Right lung (tissue), 5 donors: ENCODE measurements around the gene POU2F1. TPM values are rescaled to one million over a fixed set of nuclear protein-coding genes. Genes with fewer than 3 reads are reported as not detected.
"Not testable (repeated sequence)": the region's sequence is repeated elsewhere in the genome, so short reads cannot be mapped to it uniquely, and the experiment has no call there.

Experiments
- DNase-seq, 2 donors: peaks; one replicate each; pipeline ENCODE4 v3.0.0-alpha.2; 2013
- polyA plus RNA-seq, 5 donors: library from polyadenylated mRNA; unstranded; fragments of 120-200 nt; gene quantifications; one replicate each; pipeline versions ENCODE4 v1.2.1 to v1.2.3, GENCODE V29; 2013; ENCODE audit warnings: inconsistent platforms in 1 of 5, low replicate concordance in 1 of 5; ENCODE audit not compliant: insufficient read length in 5 of 5, insufficient read depth in 1 of 5

POU2F1 gene
- polyA plus RNA-seq, 5 donors = 8.6 to 15.8 (median 13.6) TPM

DNA sequence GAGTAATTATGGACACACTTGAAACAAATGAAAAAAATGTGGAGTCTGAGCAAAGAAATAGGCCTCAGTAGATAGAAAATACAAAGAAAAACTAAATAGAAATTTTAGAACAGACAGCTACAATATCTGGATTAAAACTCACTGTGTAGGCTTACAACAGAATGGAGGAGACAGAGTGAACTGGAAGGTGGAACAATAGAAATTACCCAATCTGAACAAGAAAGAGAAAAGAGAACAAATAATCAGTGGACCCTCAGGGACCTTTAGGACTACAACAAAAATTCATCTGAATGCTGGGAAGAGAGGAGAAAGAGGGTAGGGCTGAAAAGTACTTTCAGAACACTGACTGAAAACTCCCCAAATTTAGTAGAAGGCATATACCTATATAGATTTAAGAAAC lies 90.0 kb downstream of the POU2F1 start:
- DNase-seq = no peak

DNA sequence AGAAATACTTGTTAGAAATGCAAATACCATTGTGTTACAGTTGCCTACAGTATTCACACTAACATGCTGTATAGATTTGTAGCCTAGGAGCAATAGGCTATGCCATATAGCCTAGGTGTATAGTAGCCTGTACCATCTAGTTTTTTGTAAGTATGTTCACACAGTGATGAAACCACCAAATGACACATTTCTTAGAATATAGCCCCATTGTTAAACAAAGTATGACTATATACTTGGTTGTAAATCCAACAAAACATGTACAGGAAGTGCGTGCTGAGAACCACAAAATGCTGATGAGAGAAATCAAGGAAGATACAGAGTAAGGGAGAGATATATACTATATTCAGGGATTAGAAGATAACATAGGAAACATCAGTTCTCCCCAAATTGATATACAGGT lies 92.2 kb downstream of the POU2F1 start:
- no peak for DNase-seq

DNA sequence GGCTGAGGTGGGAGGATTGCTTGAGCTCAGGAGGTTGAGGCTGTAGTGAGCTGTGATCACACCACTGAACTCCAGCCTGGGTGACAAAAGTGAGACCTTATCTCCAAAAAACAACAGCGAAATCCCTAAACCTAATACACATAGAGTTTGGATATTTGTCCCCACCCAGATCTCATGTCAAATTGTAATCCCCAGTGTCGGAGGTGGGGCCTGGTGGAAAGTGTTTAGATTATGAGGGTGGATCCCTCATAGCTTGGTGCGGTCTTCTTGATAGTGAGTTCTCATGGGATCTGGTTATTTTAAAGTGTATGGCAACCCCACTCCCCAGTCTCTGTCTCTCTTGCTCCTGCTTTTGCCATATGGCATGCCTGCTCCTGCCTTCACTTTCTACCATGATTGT lies 94.0 kb downstream of the POU2F1 start:
- DNase-seq = no peak

DNA sequence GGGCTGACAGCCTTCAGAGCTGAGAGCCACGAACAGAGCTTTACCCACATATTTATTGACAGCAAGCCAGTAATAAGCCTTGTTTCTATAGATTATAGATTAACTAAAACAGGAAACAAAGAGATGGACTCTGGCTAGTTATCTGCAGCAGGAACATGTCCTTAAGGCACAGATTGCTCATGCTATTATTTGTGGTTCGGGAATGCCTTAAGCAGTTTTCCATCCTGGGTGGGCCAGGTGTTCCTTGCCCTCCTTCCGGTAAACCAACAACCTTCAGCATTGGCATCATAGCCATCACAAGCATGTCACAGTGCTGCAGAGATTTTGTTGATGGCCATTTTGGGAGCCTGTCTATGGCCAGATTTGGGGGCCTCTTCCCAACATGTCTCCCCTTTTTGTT lies 96.8 kb downstream of the POU2F1 start:
- DNase-seq = no peak

DNA sequence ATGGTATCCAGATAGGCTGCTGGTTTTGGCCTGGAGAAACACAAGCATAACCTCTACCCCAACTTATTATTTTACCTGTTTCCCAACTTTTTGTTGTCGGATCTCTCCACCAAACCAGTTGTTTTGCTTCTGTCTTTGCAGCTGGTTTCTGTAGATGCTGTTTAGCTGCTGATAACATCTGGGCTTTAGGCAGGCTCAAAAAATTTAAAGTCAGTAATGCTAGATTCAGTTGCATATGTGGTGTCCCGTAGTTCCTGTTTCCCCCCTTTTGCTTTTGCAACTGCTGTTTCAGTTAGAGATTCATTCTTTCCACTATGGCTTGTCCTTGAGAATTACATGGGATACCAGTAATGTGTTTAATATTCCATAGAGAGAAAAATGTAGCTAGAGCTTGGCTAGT lies 98.5 kb downstream of the POU2F1 start:
- DNase-seq = not testable (repeated sequence)

DNA sequence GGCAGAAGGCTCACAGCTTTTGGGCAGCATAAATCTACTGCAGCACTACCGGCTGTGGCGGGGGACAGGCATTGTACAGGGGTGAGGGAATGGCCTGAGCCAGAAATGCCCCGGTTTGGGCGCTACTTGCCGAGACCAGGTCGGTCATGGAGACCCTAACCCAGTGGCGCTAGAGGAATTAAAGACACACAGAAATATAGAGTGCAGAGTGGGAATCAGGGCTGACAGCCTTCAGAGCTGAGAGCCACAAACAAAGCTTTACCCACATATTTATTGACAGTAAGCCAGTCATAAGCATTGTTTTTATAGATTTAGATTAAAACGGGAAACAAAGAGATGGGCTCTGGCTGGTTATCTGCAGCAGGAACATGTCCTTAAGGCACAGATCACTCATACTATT lies 101.8 kb downstream of the POU2F1 start:
- DNase-seq = no peak

DNA sequence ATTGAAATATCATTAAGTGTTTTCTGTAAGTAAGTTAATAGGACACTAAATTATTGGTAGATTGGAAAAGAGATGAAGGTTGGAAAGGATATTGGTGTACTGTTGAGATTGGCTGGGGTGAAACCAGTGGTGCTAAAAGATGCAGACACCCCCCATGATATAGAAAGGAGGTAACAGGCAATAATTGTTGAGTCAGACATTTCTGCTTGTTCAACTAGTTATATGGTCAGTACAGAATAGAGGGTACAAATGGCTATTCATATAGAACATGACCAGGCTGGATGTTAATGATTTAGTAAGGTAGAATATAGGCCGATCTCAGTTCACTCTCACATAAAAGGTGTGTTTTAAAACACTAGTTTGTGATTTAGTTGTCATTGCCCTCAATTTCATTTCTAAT lies 104.5 kb downstream of the POU2F1 start:
- DNase-seq = no peak

DNA sequence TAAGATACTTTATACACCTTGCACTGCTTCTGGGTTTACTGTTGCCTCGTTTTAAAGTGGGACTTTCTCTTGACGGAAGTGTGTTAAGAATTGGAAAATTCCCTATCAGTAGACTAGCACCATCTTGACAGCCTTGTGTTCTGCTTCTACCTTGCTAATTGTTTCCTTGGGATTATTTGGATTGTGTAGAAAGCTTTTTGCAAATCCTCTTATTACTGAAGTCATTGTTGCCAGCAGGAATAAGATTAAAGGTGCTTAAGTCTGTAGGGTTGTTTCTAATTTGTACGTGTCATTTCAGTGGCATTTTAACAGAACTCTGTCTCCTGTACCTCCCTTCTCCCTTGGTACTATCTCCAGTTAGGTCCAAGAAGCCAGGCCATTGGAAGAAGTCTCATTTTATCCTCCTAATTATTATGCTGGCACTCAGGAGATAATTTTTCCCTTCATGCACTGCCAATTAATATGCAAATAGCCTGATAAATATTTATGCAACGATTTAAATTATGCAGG lies 107.7 kb downstream of the POU2F1 start:
- DNase-seq = no peak

DNA sequence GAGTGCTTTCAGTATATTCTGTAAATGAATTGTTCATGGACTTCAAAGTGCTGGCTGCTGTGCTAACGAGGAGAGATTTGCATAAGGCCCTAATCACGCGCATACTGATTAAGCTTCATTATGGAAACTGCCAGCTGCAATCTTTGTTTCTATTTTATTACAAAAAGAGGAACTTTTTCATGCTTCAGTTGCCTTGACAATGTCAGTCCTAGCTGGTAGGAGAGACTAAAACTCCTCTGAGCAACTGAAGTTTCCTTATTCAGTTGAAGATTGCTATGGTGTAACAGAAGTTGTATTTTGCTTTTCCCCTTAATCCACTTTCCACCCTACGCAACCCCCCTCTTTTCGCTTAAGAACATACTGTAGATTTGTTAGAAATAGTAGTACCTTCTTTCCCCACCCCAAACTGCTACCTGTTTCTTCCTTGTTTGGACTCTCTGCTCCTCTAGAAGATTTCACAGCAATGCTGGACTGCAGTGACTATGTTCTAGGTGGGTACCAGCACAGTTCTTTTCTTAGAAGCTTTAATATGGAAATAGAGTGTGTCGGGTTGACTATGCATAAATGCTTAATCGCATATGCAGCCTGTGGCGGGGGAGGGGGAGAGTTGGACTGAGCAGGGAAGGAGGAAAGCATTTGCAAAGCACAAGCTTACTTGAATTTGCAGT lies 108.3 kb downstream of the POU2F1 start:
- peak in 1 of 2 donors; percentile 15 for DNase-seq

DNA sequence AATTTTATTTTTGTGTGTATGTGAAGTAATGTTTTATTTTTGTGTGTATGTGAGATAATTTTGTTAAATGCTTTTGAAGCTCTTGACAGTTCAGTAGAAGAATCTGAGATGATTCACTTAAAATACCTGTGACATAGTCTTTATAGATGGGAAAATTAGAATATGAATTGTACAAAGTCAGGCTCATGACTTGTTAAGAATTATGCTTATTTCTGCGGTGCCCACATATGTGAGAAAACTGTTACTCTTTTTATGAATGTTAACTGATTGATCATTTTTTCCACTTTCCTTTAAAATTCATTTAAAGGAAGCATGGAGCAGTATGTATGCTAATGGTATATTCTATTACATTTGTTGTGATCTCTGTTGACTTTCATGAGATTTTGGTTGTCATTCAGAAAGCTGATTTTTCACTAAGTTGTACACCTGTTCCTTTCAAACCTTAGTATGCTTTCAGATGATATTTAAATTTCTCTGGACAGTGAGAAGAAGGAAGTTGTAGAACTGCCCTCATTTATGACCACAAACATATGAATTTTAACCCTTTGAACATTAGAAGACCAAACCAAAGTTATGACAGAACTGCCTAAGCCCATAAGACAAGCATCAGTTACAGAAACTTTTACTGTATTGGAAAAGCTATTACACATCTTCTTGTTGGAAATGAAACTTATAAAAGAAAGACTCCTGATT lies 110.1 kb downstream of the POU2F1 start:
- no peak for DNase-seq

DNA sequence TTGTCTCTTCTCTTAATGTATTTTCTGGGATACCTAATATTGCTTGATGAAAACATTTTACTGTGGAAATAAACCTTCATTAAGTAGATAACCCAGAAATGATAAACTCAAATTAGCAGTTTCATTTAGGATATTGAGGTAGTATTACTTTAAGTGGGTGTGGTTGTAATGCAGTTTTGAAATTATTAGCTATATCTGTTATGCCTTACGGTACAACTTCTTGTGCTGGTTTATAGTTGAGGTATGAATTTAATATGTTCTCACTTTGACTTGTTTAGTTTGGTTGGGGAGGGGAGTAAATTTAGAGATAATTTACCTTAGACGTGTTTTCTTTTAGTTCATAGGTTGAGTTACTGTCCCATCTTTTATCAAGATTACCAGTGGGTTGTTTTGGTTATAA lies 111.0 kb downstream of the POU2F1 start:
- DNase-seq = no peak

DNA sequence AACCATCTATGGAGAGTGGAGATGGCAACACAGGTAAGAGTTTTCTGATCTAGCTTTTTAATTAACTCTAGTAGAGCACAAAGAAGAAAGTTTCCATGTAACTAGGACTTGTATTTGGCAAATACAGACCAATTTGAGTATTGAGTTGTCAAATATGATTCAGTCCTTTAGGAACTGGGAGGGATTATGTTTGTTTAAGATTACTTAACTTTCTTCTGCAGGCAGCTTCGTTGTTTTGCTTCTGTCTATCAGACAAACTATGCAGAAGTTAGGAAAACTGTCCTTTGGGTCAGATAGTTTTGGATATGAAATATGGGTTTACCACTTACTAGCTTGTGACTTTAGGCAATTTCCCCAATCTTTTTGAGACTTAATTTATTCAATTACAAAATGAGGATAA lies 111.8 kb downstream of the POU2F1 start:
- DNase-seq = no peak

DNA sequence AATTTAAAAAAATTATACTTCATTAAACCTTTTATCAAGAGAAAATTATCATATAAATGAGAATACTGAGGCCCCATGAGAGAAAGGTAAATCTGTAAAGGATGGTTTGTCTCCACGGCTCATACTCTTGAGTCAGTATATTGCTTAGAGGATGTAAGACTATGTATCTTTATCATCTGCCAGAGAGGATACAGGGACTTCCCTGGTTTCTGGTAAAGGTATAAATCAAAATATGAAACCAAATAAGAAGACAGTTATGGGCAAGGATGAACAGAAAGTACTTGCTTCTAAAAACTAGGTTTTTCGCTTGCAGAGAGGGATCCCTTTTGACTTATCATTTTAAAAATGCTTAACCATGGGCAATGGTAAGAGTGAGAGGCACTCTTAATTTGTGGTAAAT lies 112.4 kb downstream of the POU2F1 start:
- DNase-seq = no peak

DNA sequence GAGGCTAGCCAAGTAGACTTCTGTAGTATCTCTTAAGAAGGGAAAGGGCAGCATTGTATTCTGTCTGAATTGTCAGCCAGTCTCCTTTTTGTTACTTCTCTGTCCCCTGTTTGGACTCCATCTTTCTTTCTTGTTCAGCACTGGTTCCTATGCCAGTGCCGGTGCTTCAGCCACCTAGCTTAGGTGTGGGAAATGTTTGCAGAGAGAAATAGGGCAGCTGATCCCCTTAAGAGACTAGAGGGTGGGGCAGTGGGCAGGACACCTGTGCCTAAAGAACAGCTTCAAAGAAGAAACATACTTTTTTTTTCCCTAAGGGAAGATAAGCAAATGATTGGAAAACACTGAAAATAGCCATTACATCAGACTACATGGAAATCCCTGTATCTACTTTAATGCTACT lies 113.0 kb downstream of the POU2F1 start:
- DNase-seq = no peak

DNA sequence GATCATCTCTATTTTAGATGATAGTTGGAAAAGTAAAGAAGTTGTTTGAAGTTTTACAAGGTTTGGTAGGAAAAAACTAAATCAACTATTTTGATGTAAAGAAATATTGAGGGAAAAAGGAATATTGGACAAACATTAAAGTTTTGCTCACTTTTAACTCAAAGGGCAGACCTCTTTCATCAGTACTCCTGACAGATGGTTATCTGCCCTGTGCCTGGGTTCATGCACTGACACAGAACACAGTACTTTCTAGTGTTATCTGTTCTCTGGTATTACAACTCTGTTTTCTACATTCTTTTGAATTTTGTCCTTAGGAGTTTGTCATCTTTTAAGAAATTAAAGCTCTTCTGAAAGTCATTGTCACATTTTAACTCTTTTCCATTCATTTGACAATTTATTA lies 118.7 kb downstream of the POU2F1 start:
- DNase-seq = no peak

DNA sequence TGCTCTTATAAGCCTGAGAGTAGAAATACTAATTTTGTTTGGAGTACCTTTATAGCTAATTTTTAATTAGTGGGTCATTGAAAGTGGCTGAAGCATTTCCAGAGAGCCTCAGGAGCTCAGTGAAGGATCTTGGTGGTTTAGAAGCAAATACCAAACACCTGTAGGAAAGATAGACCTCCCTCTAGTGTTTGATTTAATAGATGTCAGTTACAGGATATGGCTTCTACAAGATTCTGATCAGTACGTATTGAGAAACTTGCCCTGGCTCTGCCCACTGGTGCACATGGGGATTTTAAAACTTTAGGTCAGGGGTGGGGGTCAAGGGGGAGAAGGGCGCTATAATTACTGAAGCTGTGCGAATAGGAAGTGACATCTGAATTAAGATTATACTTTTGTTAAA lies 122.2 kb downstream of the POU2F1 start:
- no peak for DNase-seq

DNA sequence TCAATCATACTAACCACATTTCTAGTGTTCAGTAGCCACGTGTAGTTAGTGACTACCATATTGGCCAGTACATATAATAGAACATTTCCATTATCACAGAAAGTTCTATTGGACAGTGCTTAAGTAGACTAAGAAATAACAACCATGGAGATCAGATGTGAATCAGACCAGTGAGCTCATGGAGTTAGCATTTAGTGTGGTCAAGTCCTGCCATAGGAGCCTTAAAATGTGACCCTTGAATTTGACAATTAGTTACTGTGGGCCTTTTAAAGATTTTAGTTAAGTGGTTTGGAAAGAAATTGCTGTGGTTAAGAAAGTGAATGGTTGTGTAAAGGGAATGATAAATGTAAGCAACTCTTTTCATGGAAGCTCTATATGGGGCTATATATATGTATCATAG lies 123.4 kb downstream of the POU2F1 start:
- no peak for DNase-seq

DNA sequence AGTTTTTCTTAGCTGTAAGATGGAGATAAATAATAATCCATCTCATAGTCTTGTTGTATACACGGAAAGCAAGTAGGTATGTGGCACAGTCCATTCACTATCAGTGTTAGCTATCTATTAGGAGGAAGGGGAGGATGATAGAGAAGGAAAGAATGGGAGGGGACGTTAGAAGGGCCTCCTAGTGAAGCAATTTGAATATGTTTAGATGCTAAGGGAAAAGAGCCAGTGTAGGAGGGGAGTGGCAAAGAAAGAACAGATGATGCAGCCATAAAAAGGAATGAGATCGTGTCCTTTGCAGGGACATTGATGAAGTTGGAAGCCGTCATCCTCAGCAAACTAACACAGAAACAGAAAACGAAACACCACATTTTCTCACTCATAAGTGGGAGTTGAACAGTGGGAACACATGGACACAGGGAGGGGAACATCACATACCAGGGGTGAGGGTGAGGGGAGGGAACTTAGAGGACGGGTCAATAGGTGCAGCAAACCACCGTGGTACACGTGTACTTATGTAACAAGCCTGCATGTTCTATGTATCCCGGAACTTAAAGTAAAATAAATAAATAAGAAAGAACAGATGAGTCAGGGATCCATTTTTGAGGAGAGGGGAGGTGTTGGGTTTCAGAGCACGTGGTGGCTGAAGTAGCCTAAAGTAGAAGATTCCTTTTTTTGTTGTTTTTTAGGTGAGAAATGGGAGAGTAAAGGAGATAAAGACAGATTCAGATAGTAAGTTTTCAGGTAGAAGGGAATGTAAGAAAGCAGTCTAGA lies 124.1 kb downstream of the POU2F1 start:
- no peak for DNase-seq

DNA sequence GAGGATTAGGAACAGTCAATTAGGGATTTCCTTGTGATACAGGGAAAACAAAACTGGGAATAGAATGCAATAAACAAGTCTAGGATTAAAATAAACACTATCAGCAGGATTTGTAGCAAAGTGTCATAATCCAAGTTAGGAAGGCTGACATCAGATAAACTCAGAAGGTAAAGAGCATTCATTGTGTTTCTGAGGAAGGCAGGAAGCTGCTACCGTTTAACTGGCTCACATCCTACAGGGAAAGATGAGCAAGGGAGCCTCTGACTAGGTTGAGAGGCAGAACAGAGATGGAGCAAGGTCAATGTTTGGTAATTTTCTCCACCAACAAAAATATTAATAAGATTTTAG lies 124.7 kb downstream of the POU2F1 start:
- DNase-seq = no peak

DNA sequence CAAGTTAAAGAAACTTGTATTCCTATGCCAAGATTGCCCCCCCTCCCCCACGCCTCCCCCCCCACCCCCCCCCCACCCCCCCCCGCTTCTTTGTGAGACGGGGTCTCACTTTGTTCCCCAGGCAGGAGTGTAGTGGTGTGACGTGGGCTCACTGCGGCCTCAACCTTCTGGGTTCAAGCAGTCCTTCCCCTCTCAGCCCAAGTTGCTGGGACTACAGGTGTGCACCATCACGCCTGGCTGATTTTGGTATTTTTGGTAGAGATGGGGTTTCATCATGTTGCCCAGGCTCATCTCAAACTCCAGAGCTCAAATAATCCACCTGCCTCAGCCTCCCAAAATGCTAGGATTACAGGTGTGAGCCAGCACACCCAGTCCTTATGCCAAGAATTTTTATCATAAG lies 136.6 kb downstream of the POU2F1 start:
- no peak for DNase-seq

DNA sequence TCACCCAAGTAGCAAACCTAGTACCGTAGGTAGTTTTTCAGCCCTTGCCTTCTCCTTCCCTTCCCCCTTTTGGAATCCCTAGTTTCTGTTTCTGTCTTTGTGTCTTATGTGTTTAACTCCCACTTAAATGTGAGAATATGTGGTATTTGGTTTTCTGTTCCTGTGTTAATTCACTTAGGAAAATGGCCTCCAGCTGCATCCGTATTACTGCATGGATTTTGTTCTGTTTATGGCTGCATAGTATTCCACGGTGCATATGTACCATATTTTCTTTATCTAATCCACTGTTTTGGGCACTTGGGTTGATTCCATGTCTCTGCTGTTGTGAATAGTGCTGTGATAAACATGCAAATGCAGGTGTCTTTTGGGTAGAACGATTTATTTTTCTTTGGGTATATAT lies 138.6 kb downstream of the POU2F1 start:
- DNase-seq = no peak

DNA sequence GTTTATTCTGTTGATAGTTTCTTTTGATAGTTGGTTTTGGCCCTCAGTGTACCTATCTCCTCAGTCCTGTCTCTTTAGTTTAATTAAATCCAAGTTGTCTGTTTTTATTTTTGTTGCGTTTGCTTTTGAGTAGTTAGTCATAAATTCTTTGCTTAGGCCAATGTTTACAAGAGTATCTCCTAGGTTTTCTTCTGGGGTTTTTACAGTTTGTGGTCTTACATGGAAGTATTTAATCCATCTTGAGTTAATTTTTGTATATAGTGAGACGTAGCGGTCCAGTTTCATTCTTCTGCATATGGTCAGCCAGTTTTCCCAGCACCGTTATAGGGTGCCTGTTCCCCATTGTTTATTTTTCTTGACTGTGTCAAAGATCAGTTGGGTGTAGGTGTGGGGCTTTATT lies 139.4 kb downstream of the POU2F1 start:
- no peak for DNase-seq

DNA sequence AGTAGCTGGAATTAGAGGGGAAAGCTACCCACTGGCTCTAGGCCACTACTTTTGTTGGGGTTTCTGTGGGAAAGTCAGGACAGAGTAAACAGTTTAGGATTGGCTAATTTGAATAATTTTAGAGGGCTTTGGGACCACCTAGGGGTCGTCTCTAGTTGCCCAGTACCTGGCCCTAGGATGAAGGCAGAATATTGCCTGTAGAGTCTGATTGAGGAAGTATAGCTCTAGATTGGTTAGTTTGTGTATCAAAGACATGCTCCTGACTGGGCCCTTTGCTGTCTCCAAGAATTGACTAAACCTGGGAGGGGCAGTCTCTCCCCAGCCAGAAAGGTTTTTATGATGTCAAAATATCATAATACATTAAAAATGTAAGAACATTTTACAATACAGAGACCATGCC lies 142.0 kb downstream of the POU2F1 start:
- DNase-seq = no peak
